Measurements from ENCODE around the gene TBC1D2.

The TBC1D2 gene

GRCh38 chr9:98215821-98216220 is 39.6 kb downstream of the TBC1D2 start:
- H3K4me3 ChIP-seq (ENCODE audit: low read length in 2 of 2) = no peak overlapping the region
- no peak overlapping the region for H2BK120ac ChIP-seq (ENCODE audit: low read depth, low read length)
- H2BK12ac ChIP-seq (ENCODE audit: low read length) = no peak overlapping the region
- no peak overlapping the region for H3K18ac ChIP-seq (ENCODE audit: low read length)
- no peak overlapping the region for H3K9ac ChIP-seq (ENCODE audit: low read depth, low read length, poor library complexity)
- H2AFZ ChIP-seq (ENCODE audit: low read length) = no peak overlapping the region
- no peak overlapping the region for H2BK5ac ChIP-seq (ENCODE audit: low read length)
- no peak overlapping the region for H2BK15ac ChIP-seq (ENCODE audit: low read length)
- DNase-seq (ENCODE audit: low spot score) = no peak
- no peak overlapping the region for H3K27ac ChIP-seq (replicated peaks; ENCODE audit: low read length)
- H3K4ac ChIP-seq (ENCODE audit: low read length) = no peak overlapping the region
- no peak overlapping the region for H3K4me2 ChIP-seq (ENCODE audit: insufficient read depth, low read length, poor library complexity, severe bottlenecking)
- no peak overlapping the region for H3K14ac ChIP-seq (ENCODE audit: low read length)
- H3K9me3 ChIP-seq (replicated peaks in 1 of 2; ENCODE audit: control insufficient read depth in 2 of 2, insufficient read depth in 1 of 2, low read depth in 1 of 2, low read length in 2 of 2) = no peaks in the 10 kb centered on the region
- H3K27me3 ChIP-seq (ENCODE audit: control insufficient read depth in 3 of 3, insufficient read depth in 3 of 3, low read depth in 1 of 3, low read length in 3 of 3) = peaks cover 0 to 4% (median 0%) of the 10 kb centered on the region in 3 experiments
- H4K91ac ChIP-seq (ENCODE audit: low read depth, low read length, poor library complexity) = no peak overlapping the region
- no peak overlapping the region for H2AK5ac ChIP-seq (ENCODE audit: low read depth, low read length)
- no peak overlapping the region for H3K23ac ChIP-seq (ENCODE audit: low read depth, low read length, poor library complexity)
- H3K79me1 ChIP-seq (ENCODE audit: low read depth, low read length) = no peaks in the 10 kb centered on the region
- H3K4me1 ChIP-seq (ENCODE audit: control insufficient read depth in 2 of 2, insufficient read depth in 1 of 2, low read depth in 1 of 2, low read length in 2 of 2) = peaks cover 0 to 11% of the 10 kb centered on the region in 2 donors
- H4K8ac ChIP-seq (ENCODE audit: low read depth, low read length) = no peak overlapping the region
- no CpG with 5 or more reads among the region's 9 CpGs for WGBS, 2 donors (ENCODE audit: extremely low coverage in 2 of 2, insufficient read length in 2 of 2, insufficient replicate concordance in 1 of 2)
- no peaks in the 10 kb centered on the region for H3K36me3 ChIP-seq (replicated peaks in 1 of 2; ENCODE audit: control insufficient read depth in 2 of 2, insufficient read depth in 2 of 2, low read length in 2 of 2)

DNA sequence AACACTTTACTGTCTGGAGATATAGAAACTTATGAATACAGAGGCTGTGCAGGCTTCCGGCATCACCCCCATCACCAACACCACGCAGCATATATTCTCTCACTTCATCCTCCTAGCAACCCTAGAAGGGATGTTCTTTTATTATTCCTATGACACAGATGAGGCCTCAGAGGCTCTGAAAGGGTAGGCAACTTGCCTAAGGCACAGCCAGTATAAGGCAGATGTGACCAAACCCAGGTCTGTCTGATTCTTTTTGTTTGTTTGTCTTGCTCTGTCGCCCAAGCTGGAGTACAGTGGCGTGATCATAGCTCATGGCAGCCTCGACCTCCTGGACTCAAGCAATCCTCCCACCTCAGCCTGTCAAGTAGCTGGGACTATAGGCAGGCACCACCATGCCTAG is 40.2 kb downstream of the TBC1D2 start:
- Histone ChIP-seq H4K8ac (ENCODE audit: low read depth, low read length) (no peak overlapping the region), H3K27me3 (ENCODE audit: control insufficient read depth in 3 of 3, insufficient read depth in 3 of 3, low read depth in 1 of 3, low read length in 3 of 3) (peaks cover 0 to 8% (median 0%) of the 10 kb centered on the region in 3 experiments), H3K9me3 (replicated peaks in 1 of 2; ENCODE audit: control insufficient read depth in 2 of 2, insufficient read depth in 1 of 2, low read depth in 1 of 2, low read length in 2 of 2) (no peaks in the 10 kb centered on the region), H3K23ac (ENCODE audit: low read depth, low read length, poor library complexity) (no peak overlapping the region), H2BK12ac (ENCODE audit: low read length) (no peak overlapping the region), H3K4me1 (ENCODE audit: control insufficient read depth in 2 of 2, insufficient read depth in 1 of 2, low read depth in 1 of 2, low read length in 2 of 2) (peaks cover 0 to 11% of the 10 kb centered on the region in 2 donors), H3K27ac (replicated peaks; ENCODE audit: low read length) (no peak overlapping the region), H2AK5ac (ENCODE audit: low read depth, low read length) (no peak overlapping the region), H2BK5ac (ENCODE audit: low read length) (no peak overlapping the region), H3K18ac (ENCODE audit: low read length) (no peak overlapping the region), H3K14ac (ENCODE audit: low read length) (no peak overlapping the region), H2BK15ac (ENCODE audit: low read length) (no peak overlapping the region), H3K79me1 (ENCODE audit: low read depth, low read length) (no peaks in the 10 kb centered on the region), H3K4me2 (ENCODE audit: insufficient read depth, low read length, poor library complexity, severe bottlenecking) (no peak overlapping the region), H2AFZ (ENCODE audit: low read length) (no peak overlapping the region), H3K4ac (ENCODE audit: low read length) (no peak overlapping the region), H4K91ac (ENCODE audit: low read depth, low read length, poor library complexity) (no peak overlapping the region), H3K36me3 (replicated peaks in 1 of 2; ENCODE audit: control insufficient read depth in 2 of 2, insufficient read depth in 2 of 2, low read length in 2 of 2) (no peaks in the 10 kb centered on the region), H2BK120ac (ENCODE audit: low read depth, low read length) (no peak overlapping the region), H3K9ac (ENCODE audit: low read depth, low read length, poor library complexity) (no peak overlapping the region), H3K4me3 (ENCODE audit: low read length in 2 of 2) (no peak overlapping the region)
- no CpG with 5 or more reads among the region's 5 CpGs for WGBS, 2 donors (ENCODE audit: extremely low coverage in 2 of 2, insufficient read length in 2 of 2, insufficient replicate concordance in 1 of 2)
- DNase-seq (ENCODE audit: low spot score) = no peak

GRCh38 chr9:98214811-98215210 is 40.6 kb downstream of the TBC1D2 start:
- Histone ChIP-seq H2BK15ac (ENCODE audit: low read length) (no peak overlapping the region), H3K27me3 (ENCODE audit: control insufficient read depth in 3 of 3, insufficient read depth in 3 of 3, low read depth in 1 of 3, low read length in 3 of 3) (peaks cover 0 to 11% (median 0%) of the 10 kb centered on the region in 3 experiments), H3K4ac (ENCODE audit: low read length) (no peak overlapping the region), H3K79me1 (ENCODE audit: low read depth, low read length) (no peaks in the 10 kb centered on the region), H3K36me3 (replicated peaks in 1 of 2; ENCODE audit: control insufficient read depth in 2 of 2, insufficient read depth in 2 of 2, low read length in 2 of 2) (no peaks in the 10 kb centered on the region), H2AK5ac (ENCODE audit: low read depth, low read length) (no peak overlapping the region), H3K4me3 (ENCODE audit: low read length in 2 of 2) (no peak overlapping the region), H3K4me1 (ENCODE audit: control insufficient read depth in 2 of 2, insufficient read depth in 1 of 2, low read depth in 1 of 2, low read length in 2 of 2) (peaks cover 0 to 10% of the 10 kb centered on the region in 2 donors), H2AFZ (ENCODE audit: low read length) (no peak overlapping the region), H2BK5ac (ENCODE audit: low read length) (no peak overlapping the region), H3K18ac (ENCODE audit: low read length) (no peak overlapping the region), H3K9ac (ENCODE audit: low read depth, low read length, poor library complexity) (no peak overlapping the region), H3K14ac (ENCODE audit: low read length) (no peak overlapping the region), H3K27ac (replicated peaks; ENCODE audit: low read length) (no peak overlapping the region), H3K9me3 (replicated peaks in 1 of 2; ENCODE audit: control insufficient read depth in 2 of 2, insufficient read depth in 1 of 2, low read depth in 1 of 2, low read length in 2 of 2) (no peaks in the 10 kb centered on the region), H3K23ac (ENCODE audit: low read depth, low read length, poor library complexity) (no peak overlapping the region), H4K8ac (ENCODE audit: low read depth, low read length) (no peak overlapping the region), H3K4me2 (ENCODE audit: insufficient read depth, low read length, poor library complexity, severe bottlenecking) (no peak overlapping the region), H4K91ac (ENCODE audit: low read depth, low read length, poor library complexity) (no peak overlapping the region), H2BK12ac (ENCODE audit: low read length) (no peak overlapping the region), H2BK120ac (ENCODE audit: low read depth, low read length) (no peak overlapping the region)
- no CpG with 5 or more reads among the region's 6 CpGs for WGBS, 2 donors (ENCODE audit: extremely low coverage in 2 of 2, insufficient read length in 2 of 2, insufficient replicate concordance in 1 of 2)
- DNase-seq (ENCODE audit: low spot score) = no peak

GRCh38 chr9:98211260-98211659 is 44.2 kb downstream of the TBC1D2 start:
- Histone ChIP-seq H2AFZ (ENCODE audit: low read length) (no peak overlapping the region), H3K9me3 (replicated peaks in 1 of 2; ENCODE audit: control insufficient read depth in 2 of 2, insufficient read depth in 1 of 2, low read depth in 1 of 2, low read length in 2 of 2) (no peaks in the 10 kb centered on the region), H4K8ac (ENCODE audit: low read depth, low read length) (no peak overlapping the region), H2AK5ac (ENCODE audit: low read depth, low read length) (no peak overlapping the region), H3K27ac (replicated peaks; ENCODE audit: low read length) (no peak overlapping the region), H3K14ac (ENCODE audit: low read length) (peak overlapping the region; percentile 41), H2BK12ac (ENCODE audit: low read length) (no peak overlapping the region), H2BK120ac (ENCODE audit: low read depth, low read length) (no peak overlapping the region), H2BK5ac (ENCODE audit: low read length) (no peak overlapping the region), H3K36me3 (replicated peaks in 1 of 2; ENCODE audit: control insufficient read depth in 2 of 2, insufficient read depth in 2 of 2, low read length in 2 of 2) (no peaks in the 10 kb centered on the region), H3K4ac (ENCODE audit: low read length) (no peak overlapping the region), H3K23ac (ENCODE audit: low read depth, low read length, poor library complexity) (no peak overlapping the region), H4K91ac (ENCODE audit: low read depth, low read length, poor library complexity) (no peak overlapping the region), H3K4me1 (ENCODE audit: control insufficient read depth in 2 of 2, insufficient read depth in 1 of 2, low read depth in 1 of 2, low read length in 2 of 2) (peaks cover 0 to 2% of the 10 kb centered on the region in 2 donors), H3K9ac (ENCODE audit: low read depth, low read length, poor library complexity) (no peak overlapping the region), H3K79me1 (ENCODE audit: low read depth, low read length) (no peaks in the 10 kb centered on the region), H3K4me3 (ENCODE audit: low read length in 2 of 2) (no peak overlapping the region), H2BK15ac (ENCODE audit: low read length) (no peak overlapping the region), H3K4me2 (ENCODE audit: insufficient read depth, low read length, poor library complexity, severe bottlenecking) (no peak overlapping the region), H3K27me3 (ENCODE audit: control insufficient read depth in 3 of 3, insufficient read depth in 3 of 3, low read depth in 1 of 3, low read length in 3 of 3) (peaks cover 0 to 11% (median 0%) of the 10 kb centered on the region in 3 experiments), H3K18ac (ENCODE audit: low read length) (no peak overlapping the region)
- no peak for DNase-seq (ENCODE audit: low spot score)
- no CpG with 5 or more reads among the region's 3 CpGs for WGBS, 2 donors (ENCODE audit: extremely low coverage in 2 of 2, insufficient read length in 2 of 2, insufficient replicate concordance in 1 of 2)
